Breast epithelium (tissue), 3 donors: ENCODE results near the gene STIL.

Experiments used
- POLR2A ChIP-seq: fragments of 450-650 bp; IDR thresholded peaks from one replicate; pipeline ENCODE4 v1.6.1; 2016; ENCODE audit warnings: antibody characterized with exemption, mild to moderate bottlenecking, moderate library complexity
- POLR2AphosphoS5 ChIP-seq, 3 donors: sonication (generic); formaldehyde crosslinking; IDR thresholded peaks; one replicate each; pipeline ENCODE4 v1.6.1; 2017; ENCODE audit warnings: antibody characterized with exemption in 3 of 3
- TF ChIP-seq, protein P1 (sequence below), 3 donors: fragments of 450-650 bp; IDR thresholded peaks; one replicate each; pipeline ENCODE4 v1.5.1; 2016 to 2017; ENCODE audit warnings: antibody characterized with exemption in 3 of 3, mild to moderate bottlenecking in 3 of 3, moderate library complexity in 3 of 3

DNA sequence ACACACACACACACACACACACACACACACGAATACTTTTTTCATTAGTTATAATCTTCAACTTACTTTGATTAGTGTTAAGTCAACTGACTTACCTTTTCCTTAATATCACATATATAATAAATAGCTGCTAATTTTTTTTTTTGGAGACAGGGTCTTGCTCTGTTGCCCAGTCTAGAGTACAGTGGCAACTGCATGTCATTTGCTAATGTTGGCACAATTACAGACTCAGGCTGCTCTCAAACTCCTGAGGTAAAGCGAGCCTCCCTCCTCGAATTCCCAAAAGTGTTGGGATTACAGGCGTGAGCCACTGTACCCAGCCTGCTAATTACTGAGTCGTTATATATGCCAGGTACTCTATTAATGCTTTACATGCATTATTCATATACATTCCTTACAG lies 61.2 kb downstream of the STIL start:
- TF ChIP-seq, protein P1, sequence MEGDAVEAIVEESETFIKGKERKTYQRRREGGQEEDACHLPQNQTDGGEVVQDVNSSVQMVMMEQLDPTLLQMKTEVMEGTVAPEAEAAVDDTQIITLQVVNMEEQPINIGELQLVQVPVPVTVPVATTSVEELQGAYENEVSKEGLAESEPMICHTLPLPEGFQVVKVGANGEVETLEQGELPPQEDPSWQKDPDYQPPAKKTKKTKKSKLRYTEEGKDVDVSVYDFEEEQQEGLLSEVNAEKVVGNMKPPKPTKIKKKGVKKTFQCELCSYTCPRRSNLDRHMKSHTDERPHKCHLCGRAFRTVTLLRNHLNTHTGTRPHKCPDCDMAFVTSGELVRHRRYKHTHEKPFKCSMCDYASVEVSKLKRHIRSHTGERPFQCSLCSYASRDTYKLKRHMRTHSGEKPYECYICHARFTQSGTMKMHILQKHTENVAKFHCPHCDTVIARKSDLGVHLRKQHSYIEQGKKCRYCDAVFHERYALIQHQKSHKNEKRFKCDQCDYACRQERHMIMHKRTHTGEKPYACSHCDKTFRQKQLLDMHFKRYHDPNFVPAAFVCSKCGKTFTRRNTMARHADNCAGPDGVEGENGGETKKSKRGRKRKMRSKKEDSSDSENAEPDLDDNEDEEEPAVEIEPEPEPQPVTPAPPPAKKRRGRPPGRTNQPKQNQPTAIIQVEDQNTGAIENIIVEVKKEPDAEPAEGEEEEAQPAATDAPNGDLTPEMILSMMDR (IDR thresholded peaks at IDR 0.05), result no peak
- TF ChIP-seq POLR2A (no peak), POLR2AphosphoS5 (IDR thresholded peaks at IDR 0.05) (no peak)
